ENCODE measurements around the gene CCDC12. TPM values are rescaled to one million over a fixed set of nuclear protein-coding genes. Genes with fewer than 3 reads are reported as not detected.

CCDC12 gene
- total RNA-seq, 4 donors from 2014 or later: 20.4 to 49.7 (median 30.8) TPM

DNA sequence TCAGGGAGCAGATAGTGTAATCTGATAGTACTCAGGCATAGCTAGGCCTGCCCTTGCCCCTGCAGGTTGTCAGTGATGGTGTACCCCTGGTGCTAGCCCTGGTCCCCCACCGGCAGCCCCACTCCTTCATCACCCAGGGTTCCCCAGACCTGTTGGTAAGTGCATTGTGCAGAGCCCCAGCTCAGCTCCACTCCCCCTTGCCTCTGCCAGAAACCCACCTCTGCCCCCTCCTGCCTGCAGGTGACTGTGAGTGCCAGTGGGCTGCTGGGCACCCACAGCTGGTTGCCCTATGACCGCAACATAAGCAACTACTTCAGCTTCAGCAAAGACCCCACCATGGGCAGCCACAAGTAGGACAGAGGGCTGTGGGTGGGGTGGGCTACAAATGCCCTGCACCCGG lies 30.5 kb upstream of the CCDC12 start:
- TF ChIP-seq, protein P1, sequence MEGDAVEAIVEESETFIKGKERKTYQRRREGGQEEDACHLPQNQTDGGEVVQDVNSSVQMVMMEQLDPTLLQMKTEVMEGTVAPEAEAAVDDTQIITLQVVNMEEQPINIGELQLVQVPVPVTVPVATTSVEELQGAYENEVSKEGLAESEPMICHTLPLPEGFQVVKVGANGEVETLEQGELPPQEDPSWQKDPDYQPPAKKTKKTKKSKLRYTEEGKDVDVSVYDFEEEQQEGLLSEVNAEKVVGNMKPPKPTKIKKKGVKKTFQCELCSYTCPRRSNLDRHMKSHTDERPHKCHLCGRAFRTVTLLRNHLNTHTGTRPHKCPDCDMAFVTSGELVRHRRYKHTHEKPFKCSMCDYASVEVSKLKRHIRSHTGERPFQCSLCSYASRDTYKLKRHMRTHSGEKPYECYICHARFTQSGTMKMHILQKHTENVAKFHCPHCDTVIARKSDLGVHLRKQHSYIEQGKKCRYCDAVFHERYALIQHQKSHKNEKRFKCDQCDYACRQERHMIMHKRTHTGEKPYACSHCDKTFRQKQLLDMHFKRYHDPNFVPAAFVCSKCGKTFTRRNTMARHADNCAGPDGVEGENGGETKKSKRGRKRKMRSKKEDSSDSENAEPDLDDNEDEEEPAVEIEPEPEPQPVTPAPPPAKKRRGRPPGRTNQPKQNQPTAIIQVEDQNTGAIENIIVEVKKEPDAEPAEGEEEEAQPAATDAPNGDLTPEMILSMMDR (IDR thresholded peaks at IDR 0.05; ENCODE audit: low read depth): no peak

GRCh38 chr3:47006145-47006651 lies 29.7 kb upstream of the CCDC12 start:
- TF ChIP-seq, protein P1 (IDR thresholded peaks at IDR 0.05; ENCODE audit: low read depth): no peak

DNA sequence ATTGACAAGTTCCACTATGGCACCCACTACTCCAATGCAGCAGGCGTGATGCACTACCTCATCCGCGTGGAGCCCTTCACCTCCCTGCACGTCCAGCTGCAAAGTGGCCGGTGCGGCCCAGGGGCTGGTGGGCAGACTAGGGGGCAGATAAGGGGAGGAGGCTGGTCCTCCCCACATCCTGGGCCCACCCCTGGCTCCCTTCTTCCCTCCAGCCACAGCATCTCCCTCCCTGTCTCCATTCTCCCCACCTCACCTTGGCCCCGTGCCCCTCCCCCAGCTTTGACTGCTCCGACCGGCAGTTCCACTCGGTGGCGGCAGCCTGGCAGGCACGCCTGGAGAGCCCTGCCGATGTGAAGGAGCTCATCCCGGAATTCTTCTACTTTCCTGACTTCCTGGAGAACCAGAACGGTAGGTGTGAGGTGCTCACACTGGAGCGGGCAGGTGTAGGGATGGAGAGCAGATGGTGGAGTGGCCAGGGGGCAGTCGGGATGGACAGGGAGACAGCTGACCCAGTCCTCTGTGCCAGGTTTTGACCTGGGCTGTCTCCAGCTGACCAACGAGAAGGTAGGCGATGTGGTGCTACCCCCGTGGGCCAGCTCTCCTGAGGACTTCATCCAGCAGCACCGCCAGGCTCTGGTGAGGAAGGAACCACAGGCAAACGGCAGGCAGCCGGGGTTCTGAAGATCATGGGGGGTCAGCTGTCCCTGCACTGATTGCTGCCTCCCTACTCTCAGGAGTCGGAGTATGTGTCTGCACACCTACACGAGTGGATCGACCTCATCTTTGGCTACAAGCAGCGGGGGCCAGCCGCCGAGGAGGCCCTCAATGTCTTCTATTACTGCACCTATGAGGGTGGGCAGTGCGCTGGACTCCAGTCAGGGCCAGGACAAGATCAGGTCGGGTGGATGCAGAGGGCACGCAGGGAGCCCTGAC lies 28.9 kb upstream of the CCDC12 start:
- TF ChIP-seq, protein P1 (IDR thresholded peaks at IDR 0.05; ENCODE audit: low read depth): no peak

- TF ChIP-seq, protein P1 (IDR thresholded peaks at IDR 0.05; ENCODE audit: low read depth): no peak
Observed at GRCh38 chr3:47004369-47005211, 28.0 kb upstream of the CCDC12 start.

DNA sequence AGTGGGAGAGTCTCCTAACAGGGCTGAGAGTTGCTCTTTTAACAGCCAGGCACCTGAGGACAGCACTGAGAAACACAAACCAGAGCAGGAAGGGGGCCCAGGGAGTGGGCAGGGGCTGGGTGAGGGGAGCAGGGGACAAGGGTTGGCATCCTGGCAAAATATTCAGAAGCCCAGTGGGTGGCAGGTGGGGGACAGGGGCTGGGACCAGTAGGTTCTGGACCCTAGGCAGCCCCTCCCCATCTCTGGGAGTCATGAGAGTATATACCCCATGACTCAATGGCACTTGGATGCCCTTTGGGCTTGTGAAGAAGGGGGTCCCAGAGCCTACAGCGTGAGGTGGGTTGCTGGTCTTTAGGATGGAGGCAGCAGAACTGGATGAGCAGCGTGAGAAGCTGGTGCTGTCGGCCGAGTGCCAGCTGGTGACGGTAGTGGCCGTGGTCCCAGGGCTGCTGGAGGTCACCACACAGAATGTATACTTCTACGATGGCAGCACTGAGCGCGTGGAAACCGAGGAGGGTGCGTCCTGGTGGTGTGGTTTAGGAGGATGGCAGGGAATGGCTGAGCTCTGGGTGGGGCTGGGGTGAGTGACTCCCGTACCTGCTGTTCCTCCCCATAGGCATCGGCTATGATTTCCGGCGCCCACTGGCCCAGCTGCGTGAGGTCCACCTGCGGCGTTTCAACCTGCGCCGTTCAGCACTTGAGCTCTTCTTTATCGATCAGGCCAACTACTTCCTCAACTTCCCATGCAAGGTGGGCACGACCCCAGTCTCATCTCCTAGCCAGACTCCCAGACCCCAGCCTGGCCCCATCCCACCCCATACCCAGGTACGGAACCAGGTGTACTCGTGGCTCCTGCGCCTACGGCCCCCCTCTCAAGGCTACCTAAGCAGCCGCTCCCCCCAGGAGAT lies 27.2 kb upstream of the CCDC12 start:
- TF ChIP-seq, protein P1 (IDR thresholded peaks at IDR 0.05; ENCODE audit: low read depth): no peak

DNA sequence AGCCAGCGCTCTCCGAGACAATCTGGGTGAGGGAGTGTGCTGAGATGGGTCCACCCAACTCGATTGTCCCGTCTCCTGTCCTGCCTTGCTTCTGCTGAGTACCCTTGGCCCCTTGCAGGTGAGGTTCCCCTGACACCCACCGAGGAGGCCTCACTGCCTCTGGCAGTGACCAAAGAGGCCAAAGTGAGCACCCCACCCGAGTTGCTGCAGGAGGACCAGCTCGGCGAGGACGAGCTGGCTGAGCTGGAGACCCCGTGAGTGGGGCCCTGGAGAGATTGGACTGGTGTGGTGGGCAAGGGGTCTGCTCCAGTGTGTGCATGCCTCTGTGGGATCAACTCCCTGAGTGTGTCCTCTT lies 26.5 kb upstream of the CCDC12 start:
- TF ChIP-seq, protein P1 (IDR thresholded peaks at IDR 0.05; ENCODE audit: low read depth): no peak

All from subcutaneous adipose tissue (tissue), 4 donors.